GM21423 (cell line): ENCODE results near the gene BRD3.

Experiments used
- ATAC-seq: cut with Tn5 transposase; IDR thresholded peaks from one replicate; pipeline ENCODE4 v1.9.1; 2021; ENCODE audit warnings: mild to moderate bottlenecking, moderate library complexity; ENCODE audit not compliant: unreplicated experiment

The BRD3 gene

DNA sequence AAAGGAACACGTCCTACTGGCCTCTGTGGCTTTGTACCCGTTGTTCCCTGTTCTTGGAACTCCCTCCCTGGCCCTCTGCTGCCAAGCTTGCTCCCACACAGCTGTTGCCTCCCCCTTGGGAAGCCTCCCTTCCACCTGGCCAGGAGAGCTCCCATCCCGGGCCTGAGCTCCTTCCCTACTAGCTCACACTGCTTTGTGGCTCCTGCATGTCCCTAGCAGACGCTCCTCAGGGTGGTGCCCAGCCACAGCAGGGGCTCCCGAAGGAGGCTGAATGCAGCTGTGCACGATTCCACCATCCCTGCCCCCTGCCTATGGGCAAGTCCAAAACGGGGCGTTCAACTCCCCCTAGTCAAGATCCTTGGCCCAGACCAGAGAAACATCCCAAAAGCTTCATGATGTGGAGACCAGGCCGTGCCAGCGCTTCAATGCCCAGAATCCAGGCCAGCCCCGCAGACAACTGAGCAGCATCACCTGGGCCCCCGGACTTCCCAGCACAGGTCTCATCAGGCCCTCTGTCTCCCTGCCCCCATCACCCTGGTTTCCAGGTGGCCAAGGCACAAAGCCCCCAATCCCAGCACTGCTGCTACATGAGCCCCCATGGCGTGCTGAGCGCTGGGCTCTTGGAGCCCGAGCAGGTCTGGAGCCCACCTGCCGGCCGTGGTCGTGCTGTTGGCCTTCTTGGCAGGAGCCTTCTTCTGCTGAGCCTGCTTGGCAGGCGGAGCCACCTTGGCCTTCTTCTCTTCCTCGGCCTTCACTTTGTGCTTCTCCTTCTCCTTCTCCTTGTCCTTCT lies 28.2 kb downstream of the BRD3 start:
- ATAC-seq, result no peak

DNA sequence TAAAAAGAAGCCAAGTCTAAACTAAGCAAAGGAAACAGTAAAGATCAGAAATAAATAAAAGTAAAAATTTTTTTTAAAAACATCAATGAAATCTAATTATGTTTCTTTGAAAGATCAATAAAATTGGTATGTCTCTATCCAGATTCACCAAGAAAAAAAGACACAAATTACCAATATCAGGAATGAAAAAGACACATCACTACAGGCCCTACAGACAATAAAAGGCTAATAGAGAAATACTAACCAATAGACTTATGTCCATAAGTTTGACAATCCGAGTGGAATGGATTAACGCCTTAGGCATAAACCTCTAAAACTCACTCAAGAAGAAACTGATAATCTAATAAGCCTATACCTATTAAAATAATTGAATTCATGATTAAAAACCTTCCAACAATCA lies 30.2 kb downstream of the BRD3 start:
- no peak for ATAC-seq

DNA sequence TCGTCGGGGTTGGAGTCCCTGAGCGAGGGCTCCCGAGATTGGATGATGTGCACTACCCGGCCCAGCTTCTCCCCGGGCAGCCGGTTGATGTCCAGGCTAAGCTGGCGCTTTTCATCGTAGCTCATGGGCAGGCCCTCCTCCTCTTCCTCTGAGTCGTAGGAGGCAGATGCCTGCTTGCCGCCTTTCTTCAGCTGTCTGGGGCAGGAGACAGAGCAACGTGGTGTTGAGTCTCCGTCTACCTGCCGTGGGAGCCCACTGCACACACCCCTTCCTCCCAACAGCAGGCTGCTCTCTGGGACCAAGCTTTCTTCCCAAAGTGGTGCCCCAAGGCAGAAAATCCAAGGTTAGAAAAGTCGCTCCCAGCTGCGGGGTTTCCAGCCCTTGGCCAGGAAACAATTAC lies 31.7 kb downstream of the BRD3 start:
- no peak for ATAC-seq

DNA sequence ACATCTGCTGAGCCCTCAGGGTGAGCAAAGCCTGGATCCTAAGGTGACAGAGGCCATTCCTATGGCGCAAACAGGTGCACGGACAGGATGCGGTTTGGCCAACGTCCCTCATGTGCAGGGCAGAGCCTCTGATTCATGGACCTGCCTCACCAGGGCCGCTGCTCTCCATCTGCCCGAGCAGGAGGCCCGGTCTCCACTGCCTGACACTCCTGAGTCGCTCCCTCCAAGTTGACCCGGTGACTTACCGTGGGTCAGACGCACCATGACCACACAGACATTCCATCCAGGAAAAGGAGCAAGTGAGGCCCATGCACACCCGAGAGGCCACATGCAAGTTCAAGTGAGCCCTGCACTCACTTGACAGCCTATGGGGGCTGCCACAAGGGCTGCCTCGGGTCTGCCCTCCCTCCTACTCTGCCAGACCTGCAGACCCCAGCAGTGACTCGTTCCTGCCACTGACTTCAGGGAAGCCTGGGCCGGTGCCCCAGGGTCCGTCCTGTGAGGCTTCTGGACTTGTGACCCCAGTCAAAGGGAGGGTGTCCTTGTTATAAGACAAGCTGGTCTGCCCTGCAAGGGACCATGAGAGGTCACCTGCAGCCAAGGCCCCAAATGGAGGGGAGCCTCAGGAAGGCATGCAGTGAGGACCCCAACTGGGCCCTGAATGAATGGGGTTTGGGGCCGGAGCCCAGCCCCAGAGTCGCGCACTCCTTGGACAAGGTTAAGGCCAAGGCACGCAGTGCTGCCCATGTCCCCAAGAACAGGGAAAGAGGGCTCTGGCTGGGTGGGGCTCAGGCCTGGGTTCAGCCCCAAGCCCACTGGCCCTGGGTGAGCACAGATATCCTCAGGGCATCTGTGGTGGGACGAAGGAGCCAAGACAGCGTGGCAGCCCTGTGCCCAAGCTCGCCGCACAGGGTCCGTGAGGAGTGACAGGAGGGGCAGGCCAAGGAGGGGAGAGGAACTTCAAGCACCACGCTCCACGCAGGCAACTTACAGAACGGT lies 32.5 kb downstream of the BRD3 start:
- ATAC-seq, result no peak

GRCh38 chr9:134034215-134035040 lies 33.4 kb downstream of the BRD3 start:
- ATAC-seq, result no peak

- ATAC-seq, result no peak
Measured at GRCh38 chr9:134033516-134034214, 34.2 kb downstream of the BRD3 start.

DNA sequence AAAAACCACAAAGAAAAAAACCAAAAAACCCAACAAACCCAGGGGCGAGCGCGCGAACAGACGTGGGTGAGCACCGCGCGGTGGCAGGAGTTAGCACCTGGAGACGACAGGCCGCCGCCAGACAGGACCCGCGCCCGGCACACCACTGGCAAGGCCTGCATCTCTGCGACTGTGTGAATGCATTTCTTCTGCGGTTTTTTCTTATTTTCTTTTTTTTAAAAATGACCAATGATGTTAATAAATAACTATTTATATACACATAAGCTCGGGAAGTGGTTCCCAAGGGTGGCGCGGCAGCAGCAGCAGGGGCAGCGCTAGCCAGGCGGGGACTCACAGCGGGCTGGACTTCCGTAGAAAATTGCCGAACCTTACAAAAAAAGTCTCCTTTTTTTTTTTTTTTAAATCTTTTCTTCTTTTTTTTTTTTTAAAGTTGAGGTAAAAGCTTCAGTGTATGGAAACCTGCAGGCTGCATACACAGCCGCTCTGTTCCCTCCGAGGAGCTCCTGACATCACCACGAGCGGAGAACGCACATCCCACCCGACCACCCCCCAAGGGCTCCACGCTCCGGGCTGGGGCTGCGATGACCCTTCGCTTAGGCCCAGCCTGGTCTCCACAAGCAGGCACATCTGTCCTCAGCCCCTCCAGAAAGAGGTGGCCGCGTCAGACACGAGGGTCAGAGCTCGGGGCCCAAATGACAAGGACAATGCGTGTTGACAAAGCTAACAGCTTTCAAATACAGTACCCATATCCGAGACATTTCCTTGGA lies 35.2 kb downstream of the BRD3 start:
- no peak for ATAC-seq

GRCh38 chr9:134031783-134032182 lies 36.0 kb downstream of the BRD3 start:
- no peak for ATAC-seq

- ATAC-seq, result no peak
Measured at GRCh38 chr9:134030821-134031470, 36.9 kb downstream of the BRD3 start.

DNA sequence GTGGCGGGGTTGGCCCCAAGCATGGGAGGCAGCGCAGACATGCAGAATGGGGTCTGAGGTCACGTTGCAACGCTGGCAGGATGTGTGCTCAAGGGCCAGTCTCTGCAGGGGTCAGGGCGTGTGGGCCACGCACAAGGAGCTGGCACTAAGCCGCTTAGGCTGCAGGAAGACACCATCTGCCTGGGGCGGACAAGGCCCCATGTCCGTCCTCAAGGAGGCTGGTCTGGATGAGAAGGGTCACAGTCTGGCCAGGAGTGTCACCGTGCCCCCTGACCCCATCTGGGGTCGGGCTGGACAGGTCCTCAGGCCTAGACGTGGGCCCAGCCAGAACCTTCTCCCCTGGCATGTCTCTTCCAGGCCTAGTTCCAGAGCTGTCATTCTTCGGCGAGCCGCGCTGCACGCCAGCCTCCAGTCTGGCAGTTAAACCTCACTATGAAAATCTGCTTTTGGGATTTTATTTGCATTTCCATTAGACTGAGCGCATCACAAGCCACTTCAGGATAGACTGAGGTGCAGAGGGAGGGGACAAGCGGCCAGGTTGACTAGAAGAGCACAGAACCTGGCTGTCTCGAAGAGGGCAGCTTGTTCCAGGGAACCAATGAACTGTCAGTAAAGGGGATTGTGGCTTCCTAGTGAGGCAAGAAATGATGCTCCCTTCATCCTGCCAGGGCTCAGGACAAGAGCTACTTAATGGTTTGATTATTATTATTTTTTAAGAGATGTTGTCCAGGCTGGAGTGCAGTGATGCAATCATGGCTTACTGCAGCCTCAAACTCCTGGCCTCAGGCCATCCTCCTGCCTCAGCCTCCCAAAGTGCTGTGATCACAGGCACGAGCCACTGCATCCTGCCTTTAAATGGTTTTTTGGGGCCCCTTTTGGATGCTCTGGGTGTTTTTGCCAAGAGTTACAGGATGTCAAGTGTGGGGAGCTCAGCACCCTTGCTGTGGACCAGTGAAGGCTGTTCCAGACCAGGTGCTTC lies 38.3 kb downstream of the BRD3 start:
- ATAC-seq, result no peak

- ATAC-seq, result no peak
Measured at GRCh38 chr9:134028575-134029247, 39.1 kb downstream of the BRD3 start.

- ATAC-seq, result no peak
Measured at GRCh38 chr9:134028076-134028475, 39.8 kb downstream of the BRD3 start.

DNA sequence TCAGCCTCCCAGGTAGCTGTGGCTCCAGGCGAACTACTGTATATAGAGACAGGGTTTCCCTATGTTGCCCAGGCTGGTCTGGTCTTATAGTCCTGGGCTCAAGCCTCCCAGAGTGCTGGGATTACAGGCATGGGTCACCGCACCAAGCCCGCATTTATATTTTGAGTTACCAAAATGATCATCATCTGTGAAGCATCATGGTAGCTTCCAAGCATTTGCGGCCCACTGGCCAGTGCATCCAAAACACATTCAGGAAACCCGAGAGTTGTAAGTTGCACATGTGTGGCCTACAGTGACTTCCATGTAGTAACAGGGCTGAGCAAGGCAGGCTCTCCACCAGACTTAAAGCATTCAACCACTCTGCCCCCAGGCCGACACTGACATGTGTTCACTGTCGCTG lies 40.3 kb downstream of the BRD3 start:
- no peak for ATAC-seq

- no peak for ATAC-seq
Measured at GRCh38 chr9:134026981-134027380, 40.8 kb downstream of the BRD3 start.

DNA sequence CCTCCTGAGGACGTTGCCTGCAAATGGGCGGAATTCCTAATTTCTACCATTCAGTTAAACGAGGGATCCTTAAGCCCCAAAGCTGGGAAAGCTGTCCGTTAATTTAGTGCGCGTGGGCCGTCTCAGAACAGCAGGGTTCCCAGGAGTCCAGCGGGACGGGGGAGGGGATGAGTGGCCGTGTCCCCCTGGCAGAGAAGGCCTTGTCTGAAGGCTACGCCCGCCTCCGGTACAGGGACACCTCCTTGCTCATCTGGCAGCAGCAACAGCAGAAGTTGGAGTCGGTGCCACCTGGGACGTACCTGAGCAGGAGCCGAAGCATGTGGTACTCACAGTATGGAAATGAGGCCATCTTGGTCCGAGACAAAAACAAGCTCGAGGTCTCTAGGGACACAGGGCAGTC lies 41.2 kb downstream of the BRD3 start:
- no peak for ATAC-seq

DNA sequence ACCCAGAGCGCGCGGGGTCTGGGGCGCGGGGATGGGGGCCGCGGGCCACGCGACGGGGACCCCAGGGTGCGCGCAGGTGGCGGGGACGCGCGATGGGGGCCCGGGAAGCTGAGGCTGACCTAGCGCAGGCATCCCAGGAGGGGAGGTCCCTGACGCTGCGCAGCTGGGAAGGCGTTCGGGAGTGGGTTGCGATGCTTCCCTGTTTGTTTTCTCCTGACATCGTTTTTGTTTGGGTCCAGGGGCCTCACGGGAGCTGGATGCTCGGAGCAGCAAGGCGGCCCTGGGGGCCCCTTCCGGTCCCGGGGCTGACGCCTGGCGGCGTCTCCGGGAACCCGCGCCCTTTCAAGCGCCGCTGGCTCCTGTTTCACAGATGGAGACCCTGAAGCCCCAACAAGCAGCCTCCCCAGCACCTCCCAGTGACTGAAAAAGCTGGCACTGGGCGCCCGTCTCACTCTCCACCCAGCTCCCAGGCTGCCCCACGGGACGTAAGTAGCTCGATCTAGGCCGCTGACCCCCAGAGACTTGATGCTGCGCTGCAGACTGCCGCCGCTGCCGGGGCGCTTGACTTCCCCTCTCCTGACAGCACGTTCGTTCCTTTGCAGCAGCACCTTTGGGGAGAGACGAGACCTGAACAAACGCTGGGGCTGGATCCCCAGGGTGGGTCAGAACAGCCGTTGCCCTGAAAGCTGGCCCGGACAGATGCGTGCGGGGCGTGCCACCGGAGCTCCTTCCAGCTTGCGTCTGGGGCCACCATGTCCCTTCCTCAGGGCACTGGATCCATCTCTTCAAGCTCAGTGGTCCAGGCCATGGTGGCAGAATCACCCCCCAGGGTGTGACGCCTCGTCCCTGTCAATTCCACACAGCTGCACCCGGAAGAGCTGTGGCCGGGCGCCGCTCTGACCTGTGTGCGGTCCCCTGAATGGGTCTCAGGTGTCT lies 42.0 kb downstream of the BRD3 start:
- ATAC-seq, result peak; percentile 22
